Measurements from ENCODE around the gene HMGXB3.

HMGXB3 gene

GRCh38 chr5:150092159-150092787 lies 91.7 kb downstream of the HMGXB3 start:
- no peak for DNase-seq

- no peak for DNase-seq
These were observed 96.6 kb downstream of the HMGXB3 start for GRCh38 chr5:150097152-150097551.

- no peak for DNase-seq
These were observed 100.5 kb downstream of the HMGXB3 start for GRCh38 chr5:150101023-150101422.

All from CD4-positive, alpha-beta T cell treated with Interleukin-17A for 4 hours (primary cell).